Neural progenitor cell (in vitro differentiated cells): Measurements from ENCODE around the gene NT5DC3. TPM values are rescaled to one million over a fixed set of nuclear protein-coding genes. Genes with fewer than 3 reads are reported as not detected.

Experiments used
- DNase-seq: peaks from one replicate; pipeline ENCODE4 v3.0.0-alpha.2; 2016; ENCODE audit warnings: low spot score
- H2AFZ ChIP-seq: fragments of 200-600 bp; sonication (generic); replicated peaks from 2 replicates; pipeline ENCODE4 v1.6.1; 2016; ENCODE audit warnings: antibody characterized with exemption
- H3F3A ChIP-seq: fragments of 200-600 bp; sonication (generic); 2 replicates; pipeline ENCODE4 v1.6.1; 2016; ENCODE audit warnings: antibody characterized with exemption, low read depth
- H3K27ac ChIP-seq: fragments of 200-600 bp; sonication (generic); 2 replicates; pipeline ENCODE4 v1.5.1; 2016; ENCODE audit warnings: mild to moderate bottlenecking
- H3K27me3 ChIP-seq: fragments of 200-600 bp; sonication (generic); 2 replicates; pipeline ENCODE4 v1.6.1; 2016; ENCODE audit warnings: mild to moderate bottlenecking, moderate library complexity
- H3K36me3 ChIP-seq: fragments of 200-600 bp; sonication (generic); 2 replicates; pipeline ENCODE4 v1.5.1; 2016
- H3K4me1 ChIP-seq: fragments of 200-600 bp; sonication (generic); 2 replicates; pipeline ENCODE4 v1.6.1; 2016; ENCODE audit warnings: mixed run types
- H3K4me2 ChIP-seq: fragments of 200-600 bp; sonication (generic); 2 replicates; pipeline ENCODE4 v1.6.1; 2016
- H3K4me3 ChIP-seq: fragments of 200-600 bp; sonication (generic); 2 replicates; pipeline ENCODE4 v1.5.1; 2016
- H3K79me2 ChIP-seq: fragments of 200-600 bp; sonication (generic); 2 replicates; pipeline ENCODE4 v1.6.1; 2016; ENCODE audit warnings: low read depth
- H3K9ac ChIP-seq: fragments of 200-600 bp; sonication (generic); 2 replicates; pipeline ENCODE4 v1.6.1; 2016
- H3K9me3 ChIP-seq: fragments of 200-600 bp; sonication (generic); 2 replicates; pipeline ENCODE4 v1.5.1; 2016; ENCODE audit warnings: low read depth
- H4K20me1 ChIP-seq: fragments of 200-600 bp; sonication (generic); 2 replicates; pipeline ENCODE4 v1.6.1; 2016; ENCODE audit warnings: low read depth
- H3K27ac Mint-ChIP-seq: 3 replicates; pipeline ENCODE4 v1.8.0; 2021; ENCODE audit warnings: mixed read lengths
- H3K27me3 Mint-ChIP-seq: 2 replicates; pipeline ENCODE4 v1.8.0; 2022; ENCODE audit warnings: low read depth, mild to moderate bottlenecking, inconsistent platforms, moderate library complexity, mixed read lengths; ENCODE audit not compliant: insufficient read depth
- H3K36me3 Mint-ChIP-seq: 3 replicates; pipeline ENCODE4 v1.8.0; 2021; ENCODE audit warnings: mixed read lengths
- H3K4me1 Mint-ChIP-seq: 3 replicates; pipeline ENCODE4 v1.8.0; 2021; ENCODE audit warnings: mixed read lengths
- H3K4me3 Mint-ChIP-seq: 3 replicates; pipeline ENCODE4 v1.8.0; 2021; ENCODE audit warnings: mild to moderate bottlenecking, moderate library complexity, mixed read lengths
- H3K9me3 Mint-ChIP-seq: 3 replicates; pipeline ENCODE4 v1.8.0; 2020; ENCODE audit warnings: mixed read lengths
- CTCF ChIP-seq: fragments of 200-600 bp; sonication (generic); IDR thresholded peaks from 2 replicates; pipeline ENCODE4 v1.5.1; 2017; ENCODE audit warnings: antibody characterized with exemption, mild to moderate bottlenecking
- EZH2 ChIP-seq: fragments of 200-600 bp; sonication (generic); IDR thresholded peaks from 2 replicates; pipeline ENCODE4 v1.6.1; 2017; ENCODE audit warnings: antibody characterized with exemption, mild to moderate bottlenecking, moderate library complexity
- EZH2phosphoT487 ChIP-seq: fragments of 200-600 bp; sonication (generic); IDR thresholded peaks from 2 replicates; pipeline ENCODE4 v1.6.1; 2017; ENCODE audit warnings: antibody characterized with exemption
- total RNA-seq: library from RNA; depleted of rRNA; stranded (reverse); fragments of >200 nt; gene quantifications from 2 replicates; pipeline ENCODE4 v1.2.3, GENCODE V29; 2015; ENCODE audit warnings: low replicate concordance

Gene NT5DC3
- total RNA-seq, 1 donor from 2014 or later, result 3.1 TPM

GRCh38 chr12:103734863-103735262 lies 106.2 kb downstream of the NT5DC3 start:
- TF ChIP-seq EZH2 (no peak), EZH2phosphoT487 (no peak), CTCF (no peak)
- Mint-ChIP-seq H3K27me3 (no peaks in the 10 kb centered on the region), H3K9me3 (peaks cover 9% of the 10 kb centered on the region), H3K4me3 (no peak overlapping the region), H3K4me1 (no peaks in the 10 kb centered on the region), H3K27ac (no peak overlapping the region), H3K36me3 (no peaks in the 10 kb centered on the region)
- Histone ChIP-seq H4K20me1 (no peaks in the 10 kb centered on the region), H3K9ac (no peak overlapping the region), H3K4me1 (no peaks in the 10 kb centered on the region), H3K27ac (no peak overlapping the region), H3K79me2 (no peaks in the 10 kb centered on the region), H3K9me3 (no peaks in the 10 kb centered on the region), H3K4me2 (no peak overlapping the region), H3F3A (no peaks in the 10 kb centered on the region), H3K36me3 (no peaks in the 10 kb centered on the region), H3K4me3 (no peak overlapping the region), H3K27me3 (no peaks in the 10 kb centered on the region), H2AFZ (no peak overlapping the region)
- DNase-seq, result no peak

DNA sequence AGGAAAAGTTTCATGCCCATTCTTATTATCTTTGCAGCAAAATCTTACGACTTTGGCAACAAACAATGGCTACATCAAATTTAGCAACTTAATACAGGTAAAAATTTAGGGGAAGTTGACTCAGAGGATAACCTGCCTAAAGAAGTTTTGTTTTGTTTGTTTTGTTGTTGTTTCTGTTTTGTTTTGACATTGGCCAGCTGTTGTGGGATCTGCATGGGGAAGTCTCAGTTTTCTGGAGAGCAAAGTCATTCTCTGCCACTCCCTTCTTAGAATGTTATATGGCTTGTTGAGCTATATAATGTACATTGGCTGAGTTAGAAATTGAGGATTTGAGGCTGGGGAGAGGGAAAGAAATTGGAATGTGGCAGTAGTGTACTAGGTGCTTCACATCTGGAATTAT lies 109.5 kb downstream of the NT5DC3 start:
- Histone ChIP-seq H3K27me3 (no peaks in the 10 kb centered on the region), H2AFZ (no peak overlapping the region), H3F3A (no peaks in the 10 kb centered on the region), H4K20me1 (no peaks in the 10 kb centered on the region), H3K79me2 (no peaks in the 10 kb centered on the region), H3K9ac (no peak overlapping the region), H3K4me1 (no peaks in the 10 kb centered on the region), H3K4me2 (no peak overlapping the region), H3K36me3 (no peaks in the 10 kb centered on the region), H3K9me3 (no peaks in the 10 kb centered on the region), H3K27ac (no peak overlapping the region), H3K4me3 (no peak overlapping the region)
- Mint-ChIP-seq H3K27ac (no peak overlapping the region), H3K9me3 (peaks cover 9% of the 10 kb centered on the region), H3K36me3 (no peaks in the 10 kb centered on the region), H3K4me1 (no peaks in the 10 kb centered on the region), H3K4me3 (no peak overlapping the region), H3K27me3 (no peaks in the 10 kb centered on the region)
- DNase-seq, result no peak
- TF ChIP-seq CTCF (no peak), EZH2phosphoT487 (no peak), EZH2 (no peak)

DNA sequence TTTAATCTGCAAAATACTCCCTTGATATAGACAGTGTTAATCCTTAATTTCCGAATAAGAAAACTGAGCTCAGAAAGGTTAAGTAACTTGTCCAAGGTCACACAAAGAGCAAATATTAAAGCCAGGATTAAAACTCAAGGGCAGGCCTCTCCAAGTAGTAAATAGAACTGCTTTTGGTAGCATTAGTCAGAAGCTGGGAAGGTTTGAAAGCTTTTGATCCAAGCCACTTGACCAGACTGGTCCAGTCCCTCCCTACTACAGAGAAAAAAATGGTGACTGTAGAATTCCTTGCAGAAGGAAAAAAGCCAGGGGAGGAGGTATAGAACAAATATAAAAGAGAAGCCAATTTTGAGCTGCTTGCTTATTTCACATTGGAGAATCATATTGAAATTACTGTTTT lies 111.5 kb downstream of the NT5DC3 start:
- H3F3A ChIP-seq, result no peaks in the 10 kb centered on the region
- no peak overlapping the region for H3K9ac ChIP-seq
- no peak overlapping the region for H3K27ac ChIP-seq
- H3K36me3 ChIP-seq, result no peaks in the 10 kb centered on the region
- H3K4me1 ChIP-seq, result no peaks in the 10 kb centered on the region
- Mint-ChIP-seq H3K27ac (no peak overlapping the region), H3K9me3 (peaks cover 9% of the 10 kb centered on the region), H3K4me3 (no peak overlapping the region), H3K4me1 (no peaks in the 10 kb centered on the region), H3K36me3 (no peaks in the 10 kb centered on the region), H3K27me3 (peaks cover 3% of the 10 kb centered on the region)
- H3K27me3 ChIP-seq, result no peaks in the 10 kb centered on the region
- no peak overlapping the region for H3K4me3 ChIP-seq
- H2AFZ ChIP-seq, result no peak overlapping the region
- DNase-seq, result no peak
- no peak overlapping the region for H3K4me2 ChIP-seq
- H3K9me3 ChIP-seq, result no peaks in the 10 kb centered on the region
- H4K20me1 ChIP-seq, result no peaks in the 10 kb centered on the region
- no peaks in the 10 kb centered on the region for H3K79me2 ChIP-seq
- no peak for TF ChIP-seq EZH2
- TF ChIP-seq EZH2phosphoT487, result no peak
- TF ChIP-seq CTCF, result no peak
